Right lung (tissue), 5 donors: ENCODE data around the gene DOCK2. TPM values are rescaled to one million over a fixed set of nuclear protein-coding genes. Genes with fewer than 3 reads are reported as not detected.
"Not testable (repeated sequence)": the region's sequence is repeated elsewhere in the genome, so short reads cannot be mapped to it uniquely, and the experiment has no call there.

Source experiments
- DNase-seq, 2 donors: peaks; one replicate each; pipeline ENCODE4 v3.0.0-alpha.2; 2013
- polyA plus RNA-seq, 5 donors: library from polyadenylated mRNA; unstranded; fragments of 120-200 nt; gene quantifications; one replicate each; pipeline versions ENCODE4 v1.2.1 to v1.2.3, GENCODE V29; 2013; ENCODE audit warnings: inconsistent platforms in 1 of 5, low replicate concordance in 1 of 5; ENCODE audit not compliant: insufficient read length in 5 of 5, insufficient read depth in 1 of 5

The DOCK2 gene
- polyA plus RNA-seq, 5 donors = 4.7 to 7.2 (median 5.4) TPM

- DNase-seq = no peak
Measured at GRCh38 chr5:170092455-170093101, 455.5 kb downstream of the DOCK2 start.

DNA sequence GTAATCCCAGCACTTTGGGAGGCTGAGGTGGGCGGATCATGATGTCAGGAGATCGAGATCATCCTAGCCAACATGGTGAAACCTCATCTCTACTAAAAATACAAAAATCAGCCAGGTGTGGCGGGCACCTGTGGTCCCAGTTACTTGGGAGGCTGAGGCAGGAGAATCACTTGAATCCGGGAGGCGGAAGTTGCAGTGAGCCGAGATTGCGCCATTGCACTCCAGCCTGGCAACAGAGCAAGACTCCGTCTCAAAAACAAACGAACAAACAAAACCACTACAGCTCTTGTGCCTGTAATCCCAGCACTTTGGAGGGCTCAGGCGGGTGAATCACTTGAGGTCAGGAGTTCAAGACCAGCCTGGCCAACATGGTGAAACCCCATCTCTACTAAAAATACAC is 457.3 kb downstream of the DOCK2 start:
- DNase-seq = not testable (repeated sequence)

DNA sequence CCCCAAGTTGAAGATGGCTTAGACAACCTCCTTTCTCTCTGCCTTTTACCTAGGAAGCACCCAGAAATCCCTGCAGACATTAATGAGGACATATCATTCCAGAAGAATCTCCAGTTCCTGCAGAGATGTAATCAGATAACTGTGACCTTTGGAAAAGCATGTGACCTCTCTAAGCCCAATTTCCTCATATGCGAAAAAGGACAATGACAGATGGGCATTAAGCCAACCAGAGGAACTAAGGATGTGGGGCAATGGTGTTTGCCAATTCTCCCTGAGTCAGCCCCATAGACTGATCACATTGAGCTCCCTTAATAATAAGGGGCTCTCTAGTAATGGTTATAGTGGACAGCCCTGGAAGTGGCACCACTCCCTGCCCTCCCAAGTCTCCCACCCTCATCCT is 458.6 kb downstream of the DOCK2 start:
- no peak for DNase-seq

DNA sequence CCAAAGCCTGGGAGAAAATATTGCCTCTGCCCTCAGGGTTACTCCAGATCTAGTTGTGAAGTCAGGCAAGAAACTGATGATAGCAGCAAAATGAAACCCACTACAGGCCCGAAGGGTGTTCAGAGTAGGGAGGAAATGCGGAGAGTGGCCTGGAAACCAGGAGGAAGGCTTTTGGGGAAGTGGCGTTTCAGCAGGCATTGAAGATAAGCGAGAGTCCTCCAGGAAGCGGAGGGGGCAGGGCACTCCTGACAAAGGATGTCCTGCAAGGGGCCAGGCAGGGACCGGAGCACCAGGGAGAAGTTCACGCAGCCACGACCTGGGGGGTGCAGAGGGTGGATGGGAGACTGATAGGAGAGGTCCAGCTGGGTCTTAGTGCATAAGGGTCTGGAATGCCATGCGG is 460.9 kb downstream of the DOCK2 start:
- DNase-seq = peak in 1 of 2 donors; percentile 10

DNA sequence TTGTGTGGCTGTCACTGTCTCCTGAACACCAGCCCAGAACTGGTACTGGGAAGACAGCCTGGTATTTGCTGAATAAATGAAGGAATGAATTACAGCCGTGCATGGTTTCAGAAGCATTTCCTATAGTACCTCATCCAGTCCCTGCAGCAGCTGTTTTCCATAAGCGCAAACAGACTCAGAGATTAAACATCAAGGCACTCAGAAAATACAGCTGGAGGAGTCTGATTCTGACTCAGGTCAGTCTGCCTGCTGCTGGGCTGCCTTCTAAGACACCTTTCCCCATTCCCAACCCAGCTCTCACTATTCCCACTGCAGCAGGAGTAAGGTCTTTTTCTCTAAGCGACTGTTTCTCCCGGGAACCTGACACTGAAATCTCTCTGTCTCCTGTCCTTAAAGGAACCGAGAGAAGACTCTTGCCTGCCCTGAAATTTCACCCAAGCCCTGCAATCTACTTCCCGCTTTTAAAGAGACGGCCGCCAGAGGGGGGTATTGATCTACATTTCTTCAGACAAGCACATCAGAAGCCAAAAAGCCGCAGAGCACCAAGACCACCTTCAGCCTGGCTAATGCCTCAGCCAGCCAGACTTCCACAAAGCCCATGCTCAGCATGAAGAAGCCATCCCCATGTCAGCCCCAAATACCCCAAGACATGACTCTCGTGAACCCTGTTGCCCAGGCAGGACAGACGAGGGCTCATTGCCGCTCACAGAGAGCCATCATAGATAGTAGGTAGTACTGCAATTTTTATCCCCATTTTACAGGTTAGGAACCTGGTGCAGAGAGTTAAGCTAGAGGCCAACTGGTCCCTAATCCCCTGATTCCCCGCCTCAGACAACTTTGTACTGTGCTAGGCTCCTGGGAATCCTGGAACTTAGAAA is 463.2 kb downstream of the DOCK2 start:
- DNase-seq = peak; percentile 75 to 85

- no peak for DNase-seq
Measured at GRCh38 chr5:170103447-170103846, 466.4 kb downstream of the DOCK2 start.

GRCh38 chr5:170104299-170104698 is 467.2 kb downstream of the DOCK2 start:
- DNase-seq = no peak

DNA sequence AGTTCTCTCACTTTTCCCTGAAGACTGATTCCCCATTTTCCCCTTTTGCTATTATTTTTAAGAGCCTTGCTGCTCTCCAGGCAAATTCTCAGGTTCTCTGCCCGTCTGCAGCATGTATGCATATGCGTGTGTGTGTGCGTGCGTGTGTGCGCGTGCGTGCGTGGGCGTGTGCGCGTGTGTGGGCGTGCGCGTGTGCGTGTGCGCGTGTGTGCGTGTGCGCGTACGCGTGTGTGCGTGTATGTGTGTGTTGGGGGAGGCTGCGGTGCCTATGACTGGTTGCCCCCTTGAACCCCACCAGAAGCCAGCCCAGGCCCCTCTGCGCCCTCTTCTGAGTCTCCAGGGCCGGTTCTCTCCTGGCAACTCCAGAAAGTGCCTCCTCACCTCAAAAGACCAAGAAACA is 467.6 kb downstream of the DOCK2 start:
- no peak for DNase-seq

GRCh38 chr5:170105642-170106611 is 468.9 kb downstream of the DOCK2 start, which contains the start of gene FOXI1:
Gene FOXI1 (plus strand): TSS chr5:170105897. CDS start chr5:170105958, 61 bp downstream.
- no peak for DNase-seq

GRCh38 chr5:170107674-170108073 is 470.6 kb downstream of the DOCK2 start:
- DNase-seq = no peak

- DNase-seq = no peak
Measured at GRCh38 chr5:170108266-170108785, 471.3 kb downstream of the DOCK2 start.

GRCh38 chr5:170109059-170110031 is 472.3 kb downstream of the DOCK2 start:
- DNase-seq = no peak

DNA sequence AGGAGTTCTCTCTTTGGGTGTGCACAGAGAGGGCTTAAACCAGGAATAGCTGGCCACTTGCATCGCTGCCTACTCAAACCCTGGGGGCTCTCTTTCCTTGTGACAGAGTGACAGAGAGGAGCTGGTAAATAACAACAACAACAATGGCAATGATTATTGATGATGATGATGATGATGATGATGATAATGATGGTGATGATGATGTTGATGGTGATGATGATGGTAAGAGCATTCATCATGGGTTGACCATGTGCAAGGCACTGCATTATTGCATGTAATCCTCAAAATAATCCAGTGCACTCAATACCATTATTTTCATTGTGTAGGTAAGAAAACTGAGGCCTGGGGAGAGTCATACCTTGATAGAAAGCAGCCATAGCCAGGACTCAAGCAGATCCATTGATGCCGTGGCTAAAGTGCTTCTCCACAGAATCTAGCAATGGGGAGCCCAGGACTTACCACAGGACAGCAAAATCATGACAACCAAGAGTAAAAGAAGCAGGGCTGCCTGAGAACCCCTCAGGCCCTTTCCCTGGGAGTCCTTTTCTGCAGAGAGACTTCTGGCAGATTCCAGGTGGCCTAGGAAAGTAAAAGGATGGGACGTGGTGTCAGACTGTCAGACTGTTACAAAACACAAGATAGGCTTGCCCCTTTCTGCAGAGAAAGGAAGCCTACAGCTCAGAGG is 473.5 kb downstream of the DOCK2 start:
- no peak for DNase-seq

GRCh38 chr5:170111088-170111785 is 474.2 kb downstream of the DOCK2 start:
- DNase-seq = no peak

DNA sequence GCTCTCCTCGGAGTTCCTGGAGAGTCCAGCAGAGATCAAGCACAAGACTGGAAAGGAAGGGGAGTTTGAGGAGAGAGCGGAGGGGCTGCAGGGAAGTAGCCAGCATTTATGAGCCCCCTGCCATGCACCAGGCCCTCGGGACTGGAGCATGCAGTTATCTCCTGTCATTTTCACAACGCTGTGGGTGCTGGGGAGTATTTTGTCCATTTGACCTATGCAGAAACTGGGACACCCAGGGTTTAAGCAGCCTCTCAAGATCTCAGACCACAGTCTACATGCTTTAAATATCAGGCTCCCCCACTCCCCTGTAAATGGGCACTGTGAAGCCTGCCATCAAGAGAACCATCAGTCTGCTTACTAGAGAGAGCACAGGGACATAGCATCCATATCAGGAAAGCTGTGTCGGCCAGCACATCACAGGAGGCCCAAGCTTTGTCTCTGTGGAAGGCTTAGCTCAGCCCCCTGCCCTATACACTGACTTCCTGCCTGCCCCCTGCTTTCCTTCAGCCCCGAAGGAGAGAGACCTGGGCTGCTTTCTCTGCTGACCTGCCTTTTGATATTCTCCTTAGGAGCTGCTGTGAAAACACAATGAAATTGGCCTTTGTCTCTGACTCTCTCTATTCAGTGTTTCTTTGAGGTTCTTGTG is 475.9 kb downstream of the DOCK2 start:
- DNase-seq = no peak

- DNase-seq = no peak
Measured at GRCh38 chr5:170113522-170113900, 476.4 kb downstream of the DOCK2 start.

GRCh38 chr5:170114271-170114670 is 477.2 kb downstream of the DOCK2 start:
- DNase-seq = no peak

GRCh38 chr5:170115925-170116324 is 478.9 kb downstream of the DOCK2 start:
- DNase-seq = no peak

DNA sequence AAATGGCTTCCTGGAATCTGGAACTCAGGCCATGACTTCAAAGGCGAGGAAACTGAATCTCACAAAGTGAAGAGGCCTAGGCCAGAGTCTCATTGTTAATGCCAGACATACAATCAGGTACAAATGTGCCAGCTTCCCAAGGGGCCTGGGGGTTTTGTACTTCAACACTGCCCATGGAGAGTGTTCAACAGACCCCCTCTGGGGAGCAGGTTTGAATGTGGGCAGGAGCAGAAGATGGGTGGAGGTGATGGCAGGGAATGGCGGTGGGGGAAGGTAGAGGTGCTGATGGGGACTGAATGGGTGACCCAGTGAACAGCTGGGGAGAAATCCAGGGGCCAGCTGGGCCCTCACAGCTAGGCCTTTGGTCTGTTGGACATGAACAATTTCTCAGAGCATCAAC is 480.7 kb downstream of the DOCK2 start:
- no peak for DNase-seq
